Activated T-helper 1 cell treated with anti-CD3 and anti-CD28 coated beads, Interleukin-12 subunit alpha, Interleukin-12 subunit beta, Interleukin-2, Interleukin-4 antibody, amounts not matched to agents 30 ng/mL and 10 ng/mL and 1 ng/mL, durations not matched to agents 14 hours and 24 hours and 36 hours (primary cell): ENCODE data around the gene RLBP1. TPM values are rescaled to one million over a fixed set of nuclear protein-coding genes. Genes with fewer than 3 reads are reported as not detected.
A peak's percentile ranks its signal among the peaks of the same experiment; 100 is the strongest.

ENCODE experiments used
- DNase-seq: peaks from one replicate; pipeline ENCODE4 v3.0.0; 2021; ENCODE audit warnings: low spot score
- H3K27ac Mint-ChIP-seq: one replicate; pipeline ENCODE4 v1.8.0; 2021; ENCODE audit warnings: mild to moderate bottlenecking, mixed read lengths
- H3K27me3 Mint-ChIP-seq: one replicate; pipeline ENCODE4 v1.8.0; 2022; ENCODE audit warnings: mild to moderate bottlenecking, moderate library complexity, mixed read lengths; ENCODE audit not compliant: insufficient read depth
- H3K36me3 Mint-ChIP-seq: one replicate; pipeline ENCODE4 v1.8.0; 2021; ENCODE audit warnings: low read depth, mixed read lengths
- H3K4me1 Mint-ChIP-seq: one replicate; pipeline ENCODE4 v1.8.0; 2021; ENCODE audit warnings: low read depth, mixed read lengths
- H3K4me3 Mint-ChIP-seq: one replicate; pipeline ENCODE4 v1.8.0; 2021; ENCODE audit warnings: mild to moderate bottlenecking, moderate library complexity, mixed read lengths
- H3K9me3 Mint-ChIP-seq: one replicate; pipeline ENCODE4 v1.8.0; 2021; ENCODE audit warnings: mixed read lengths
- intact Hi-C: fragments of 100-400 bp; cut with micrococcal nuclease; formaldehyde crosslinking; loops from one replicate; pipeline ENCODE4 v1.15.1; 2024
- total RNA-seq: library from RNA; stranded (reverse); gene quantifications from 2 replicates; pipeline ENCODE4 v1.2.3, GENCODE V29; 2022

The RLBP1 gene
- total RNA-seq, 1 donor from 2014 or later, result not detected

DNA sequence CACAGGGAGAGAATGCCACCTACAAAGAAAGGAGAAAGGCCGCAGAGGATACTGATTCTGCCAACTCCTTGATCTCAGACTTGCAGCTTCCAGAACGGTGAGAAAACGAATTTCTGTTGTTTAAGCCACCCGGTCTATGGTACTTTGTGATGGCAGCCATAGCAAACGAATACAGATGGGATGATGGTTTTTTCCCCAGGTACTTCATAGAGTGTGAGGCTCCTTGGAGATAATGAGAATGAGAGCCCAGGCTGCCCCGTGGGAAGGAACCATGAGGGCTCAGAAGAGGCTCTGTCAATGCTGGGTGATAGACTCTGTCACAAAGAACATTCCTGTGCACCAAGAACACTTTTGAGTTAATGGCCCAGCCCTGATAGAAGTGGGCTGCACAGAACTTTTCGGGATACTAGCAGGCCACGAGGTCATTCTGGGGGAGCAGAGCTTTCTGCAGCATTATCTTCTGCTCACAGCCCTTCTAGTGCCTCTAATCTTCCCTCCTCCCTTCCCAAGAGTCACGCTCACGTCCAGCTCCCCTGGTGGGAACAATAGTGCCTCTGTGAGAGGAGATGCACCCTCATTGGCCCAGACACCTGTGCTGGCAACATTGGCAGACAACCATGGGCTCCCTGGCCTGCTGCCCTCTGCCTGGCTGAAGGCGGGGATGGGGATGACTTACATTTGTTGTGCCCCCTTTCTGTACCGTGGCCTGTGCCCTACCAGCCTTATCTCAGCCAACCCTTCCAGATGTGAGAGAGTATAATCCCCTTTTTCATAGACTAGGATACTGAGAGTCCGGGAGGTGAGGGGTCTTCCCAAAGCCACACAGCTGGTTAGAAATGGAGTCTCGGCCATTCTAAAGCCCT lies 5.2 kb upstream of the RLBP1 start:
- Mint-ChIP-seq H3K27me3 (peaks cover 15% of the 10 kb centered on the region), H3K4me1 (no peaks in the 10 kb centered on the region), H3K27ac (no peak overlapping the region), H3K36me3 (no peaks in the 10 kb centered on the region), H3K9me3 (no peaks in the 10 kb centered on the region), H3K4me3 (no peak overlapping the region)
- intact Hi-C loops, result no loop called here
- no peak for DNase-seq

DNA sequence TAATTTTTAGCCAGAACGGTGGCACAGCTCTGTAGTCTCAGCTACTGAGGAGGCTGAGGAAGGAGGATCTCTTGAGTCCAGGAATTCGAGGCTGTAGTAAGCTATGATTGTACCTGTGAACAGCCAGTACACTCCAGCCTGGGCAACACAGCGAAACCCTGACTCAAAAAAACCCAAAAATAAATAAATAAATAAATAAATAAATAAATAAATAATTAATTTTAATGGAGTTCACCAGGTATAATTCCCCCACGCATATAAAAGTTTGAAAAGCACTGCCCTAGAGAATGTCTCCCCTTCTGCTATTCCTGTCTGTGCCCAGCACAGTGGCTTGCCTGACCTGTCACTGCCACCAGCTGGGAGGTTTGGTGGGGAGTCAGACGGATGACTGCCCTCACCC lies 4.2 kb upstream of the RLBP1 start:
- H3K4me3 Mint-ChIP-seq, result no peak overlapping the region
- no peaks in the 10 kb centered on the region for H3K36me3 Mint-ChIP-seq
- H3K4me1 Mint-ChIP-seq, result no peaks in the 10 kb centered on the region
- peaks cover 12% of the 10 kb centered on the region for H3K27me3 Mint-ChIP-seq
- H3K27ac Mint-ChIP-seq, result no peak overlapping the region
- no peaks in the 10 kb centered on the region for H3K9me3 Mint-ChIP-seq
- DNase-seq, result no peak
- intact Hi-C loops, result no loop called here

DNA sequence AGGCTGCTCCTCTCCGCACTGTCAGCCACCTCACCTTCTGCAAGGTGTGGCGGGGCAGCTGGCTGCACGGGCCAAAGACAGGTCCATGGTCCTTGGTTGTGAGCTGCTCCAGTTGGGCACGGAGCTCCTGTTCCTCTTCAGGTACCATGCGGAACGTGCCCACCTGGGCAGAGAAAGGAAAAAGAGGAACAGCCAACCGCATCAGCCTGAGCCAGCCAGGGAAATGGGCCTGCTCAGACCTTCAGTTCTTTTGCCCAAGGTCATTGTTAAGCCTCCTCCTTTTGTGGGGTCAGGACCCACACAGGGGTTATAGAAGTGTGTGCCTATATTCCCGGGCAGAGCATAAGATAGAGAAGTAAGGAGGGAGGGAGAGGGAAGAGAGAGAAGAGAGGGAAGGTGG lies 2.8 kb downstream of the RLBP1 start:
- intact Hi-C loops, result no loop called here
- Mint-ChIP-seq H3K36me3 (no peaks in the 10 kb centered on the region), H3K4me3 (no peak overlapping the region), H3K4me1 (no peaks in the 10 kb centered on the region), H3K27me3 (peaks cover 12% of the 10 kb centered on the region), H3K9me3 (no peaks in the 10 kb centered on the region), H3K27ac (no peak overlapping the region)
- DNase-seq, result no peak

DNA sequence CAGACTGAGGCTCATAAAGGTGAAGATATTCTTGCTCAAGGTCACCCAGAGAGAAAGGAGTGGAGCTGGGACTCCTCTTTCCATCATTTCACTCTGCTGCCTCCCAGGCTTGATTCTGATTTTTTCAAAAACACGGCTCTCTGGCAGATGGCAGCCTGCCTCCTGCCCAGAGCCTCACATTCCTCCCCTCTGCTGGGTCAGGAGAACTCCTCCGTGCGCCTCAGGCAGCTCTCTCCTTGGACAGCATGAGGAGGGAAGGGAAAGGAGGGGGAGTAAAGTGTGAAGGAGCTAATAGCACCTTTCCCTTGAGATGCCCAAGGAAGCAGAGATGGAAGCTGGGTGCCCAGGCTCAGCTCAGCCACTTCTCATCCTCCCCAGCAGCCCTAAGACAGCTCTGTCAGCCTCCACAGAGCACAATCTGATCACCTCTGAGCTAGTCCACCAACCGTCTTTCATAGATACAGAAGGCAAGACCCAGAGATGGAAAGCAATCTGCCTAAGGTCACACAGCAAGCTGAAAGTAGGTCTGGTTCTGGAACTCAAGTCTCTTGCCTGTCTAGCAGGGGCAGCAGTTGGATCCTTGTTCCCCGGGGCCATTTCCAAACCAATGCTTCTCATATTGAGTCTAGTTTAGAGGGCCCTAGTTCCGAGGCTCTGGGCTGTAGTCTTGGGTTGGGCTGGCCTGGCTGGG lies 3.5 kb downstream of the RLBP1 start:
- H3K4me1 Mint-ChIP-seq, result no peaks in the 10 kb centered on the region
- DNase-seq, result no peak
- H3K27ac Mint-ChIP-seq, result no peak overlapping the region
- intact Hi-C loops, result no loop called here
- H3K9me3 Mint-ChIP-seq, result no peaks in the 10 kb centered on the region
- H3K4me3 Mint-ChIP-seq, result no peak overlapping the region
- peaks cover 12% of the 10 kb centered on the region for H3K27me3 Mint-ChIP-seq
- H3K36me3 Mint-ChIP-seq, result no peaks in the 10 kb centered on the region

DNA sequence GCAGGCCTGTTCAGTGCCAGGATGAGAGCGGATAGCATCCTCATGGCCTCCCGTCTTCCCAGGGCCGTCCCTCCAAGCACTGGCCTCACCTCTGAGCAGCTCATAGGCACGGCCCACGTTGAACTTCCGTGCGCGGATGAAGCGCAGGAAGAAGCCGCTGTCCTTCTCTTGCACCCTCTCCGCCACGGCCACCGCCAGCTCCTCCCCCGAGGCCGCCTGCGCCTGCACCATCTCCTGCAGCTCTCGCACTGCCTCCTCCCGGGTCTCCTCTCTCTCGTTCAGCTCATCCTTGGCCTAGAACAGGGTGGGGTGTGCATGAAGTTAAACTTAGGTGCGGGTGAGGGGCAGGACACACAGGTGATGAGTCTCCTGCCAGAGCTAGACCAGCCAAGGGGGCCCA lies 4.3 kb downstream of the RLBP1 start:
- Mint-ChIP-seq H3K4me3 (no peak overlapping the region), H3K36me3 (no peaks in the 10 kb centered on the region), H3K27ac (no peak overlapping the region), H3K27me3 (peaks cover 8% of the 10 kb centered on the region), H3K9me3 (no peaks in the 10 kb centered on the region), H3K4me1 (no peaks in the 10 kb centered on the region)
- DNase-seq, result no peak
- intact Hi-C loops, result no loop called here

DNA sequence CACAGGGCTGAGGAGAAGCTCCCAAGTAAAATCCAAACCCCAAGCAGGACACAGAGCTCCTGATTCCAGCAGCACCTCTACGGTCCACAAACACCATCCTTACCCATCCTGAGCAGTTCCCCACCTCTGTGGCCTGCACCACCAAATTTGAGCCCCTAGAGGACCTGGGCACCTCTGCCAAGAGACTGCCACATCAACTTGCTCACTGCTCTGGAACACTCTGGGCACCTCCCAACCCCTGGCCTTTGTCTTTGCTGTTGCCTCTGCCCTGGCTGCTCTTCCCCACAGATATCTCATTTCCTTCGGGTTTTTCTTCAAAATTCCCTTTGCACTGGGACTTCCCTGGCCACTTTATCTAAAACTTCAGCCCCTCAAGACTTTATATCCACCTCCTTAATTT lies 5.8 kb downstream of the RLBP1 start:
- intact Hi-C loops, result no loop called here
- Mint-ChIP-seq H3K4me1 (no peaks in the 10 kb centered on the region), H3K4me3 (no peak overlapping the region), H3K27me3 (peaks cover 10% of the 10 kb centered on the region), H3K9me3 (no peaks in the 10 kb centered on the region), H3K27ac (no peak overlapping the region), H3K36me3 (no peaks in the 10 kb centered on the region)
- DNase-seq, result no peak

DNA sequence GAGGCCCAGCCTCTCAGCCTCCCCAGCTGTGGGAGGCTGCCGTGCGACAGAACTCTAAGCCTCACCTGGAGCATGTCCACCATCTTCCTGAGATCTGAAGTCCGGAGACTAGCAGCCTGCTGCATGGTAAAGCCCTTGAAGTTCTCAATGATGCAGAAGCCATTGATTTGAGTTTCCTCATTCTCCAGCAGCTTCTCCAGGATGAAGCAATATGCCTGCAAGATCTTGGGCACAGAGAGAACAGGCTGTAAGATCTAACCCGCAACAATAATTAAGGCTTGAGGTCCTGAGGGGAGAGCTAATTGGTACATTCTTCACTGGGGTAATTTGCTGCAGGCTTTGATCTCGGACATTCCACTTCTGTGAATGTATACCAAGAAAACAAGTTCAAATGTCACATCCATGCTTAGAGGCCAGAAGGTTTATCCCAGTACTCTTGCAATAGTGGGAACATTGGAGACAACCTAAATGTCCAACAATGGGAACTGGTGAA lies 9.7 kb downstream of the RLBP1 start:
- H3K27ac Mint-ChIP-seq, result no peak overlapping the region
- peaks cover 5% of the 10 kb centered on the region for H3K27me3 Mint-ChIP-seq
- DNase-seq, result no peak
- H3K9me3 Mint-ChIP-seq, result no peaks in the 10 kb centered on the region
- intact Hi-C loops, result no loop called here
- H3K4me1 Mint-ChIP-seq, result peaks cover 10% of the 10 kb centered on the region
- H3K36me3 Mint-ChIP-seq, result no peaks in the 10 kb centered on the region
- no peak overlapping the region for H3K4me3 Mint-ChIP-seq

DNA sequence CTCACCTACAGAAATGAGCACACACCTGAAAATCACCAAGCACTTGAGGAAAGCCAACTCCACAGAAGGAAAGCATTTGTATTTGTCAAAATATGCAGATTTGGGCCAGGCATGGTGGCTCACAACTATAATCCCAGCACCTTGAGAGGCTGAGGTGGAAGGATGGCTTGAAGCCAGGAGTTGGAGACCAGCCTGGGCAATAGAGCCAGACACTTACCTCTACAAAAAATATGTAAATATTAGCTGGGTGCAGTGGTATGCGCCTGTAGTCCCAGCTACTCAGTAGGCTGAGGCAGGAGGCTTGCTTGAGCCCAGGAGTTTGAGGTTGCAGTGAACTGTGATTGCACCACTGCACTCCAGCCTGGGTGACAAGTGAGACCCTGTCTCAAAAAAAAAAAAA lies 12.3 kb downstream of the RLBP1 start:
- Mint-ChIP-seq H3K27me3 (peaks cover 4% of the 10 kb centered on the region), H3K4me3 (no peak overlapping the region), H3K27ac (peak overlapping the region; percentile 38), H3K36me3 (no peaks in the 10 kb centered on the region), H3K4me1 (peaks cover 24% of the 10 kb centered on the region), H3K9me3 (no peaks in the 10 kb centered on the region)
- DNase-seq, result no peak
- intact Hi-C loops, result loop anchor here (5.0 kb wide), 2 partner anchors 68 to 108 kb away; no protein-coding TSS in a partner anchor

DNA sequence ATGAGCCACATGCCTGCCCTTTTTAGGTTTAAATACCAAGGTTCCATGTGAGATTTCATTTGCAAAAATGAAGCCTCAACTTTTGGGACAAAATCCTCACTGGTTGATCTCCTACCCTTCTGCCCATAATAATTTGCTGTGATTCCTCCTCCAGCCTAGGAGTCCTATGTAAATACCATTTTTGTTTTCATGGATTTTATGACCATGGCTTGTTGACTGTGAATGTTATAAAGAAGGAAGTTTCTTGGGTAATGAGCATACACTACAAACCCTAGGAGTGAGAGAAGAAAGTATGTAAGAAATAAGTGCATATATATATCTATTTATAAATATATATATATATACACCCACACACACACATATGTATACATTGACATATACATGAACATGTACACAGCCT lies 13.1 kb downstream of the RLBP1 start:
- intact Hi-C loops, result loop anchor here (5.0 kb wide), 2 partner anchors 69 to 109 kb away; no protein-coding TSS in a partner anchor
- Mint-ChIP-seq H3K4me1 (peaks cover 32% of the 10 kb centered on the region), H3K27ac (no peak overlapping the region), H3K9me3 (no peaks in the 10 kb centered on the region), H3K27me3 (peaks cover 4% of the 10 kb centered on the region), H3K4me3 (no peak overlapping the region), H3K36me3 (peaks cover 6% of the 10 kb centered on the region)
- no peak for DNase-seq

DNA sequence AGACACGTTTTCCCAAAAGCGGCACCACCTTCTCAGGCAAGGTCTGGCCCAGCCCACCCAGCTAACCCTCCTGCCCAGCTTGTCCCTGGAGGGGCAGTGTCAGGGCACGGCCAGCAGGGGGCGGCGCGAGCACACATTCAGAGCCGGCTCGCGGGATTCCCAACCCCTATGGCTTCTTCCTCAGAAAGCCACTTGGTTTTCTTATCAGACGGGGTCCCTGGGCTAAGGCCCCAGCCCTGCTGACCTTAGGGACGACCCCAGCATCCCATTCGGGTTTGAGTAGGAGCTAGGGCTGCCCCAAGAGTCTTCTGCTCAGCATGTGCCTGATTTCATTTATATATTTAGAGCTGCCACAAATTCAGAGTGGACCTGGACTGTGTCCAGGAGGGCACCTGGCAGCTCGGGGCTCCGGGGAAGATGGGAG lies 14.5 kb downstream of the RLBP1 start:
- intact Hi-C loops, result loop anchor here (1.0 to 5.0 kb wide), 6 partner anchors 36 to 223 kb away; partner anchors contain the start of gene FANCI
- peaks cover 4% of the 10 kb centered on the region for H3K27me3 Mint-ChIP-seq
- no peak overlapping the region for H3K27ac Mint-ChIP-seq
- peaks cover 39% of the 10 kb centered on the region for H3K4me1 Mint-ChIP-seq
- DNase-seq, result peak; percentile 61
- H3K9me3 Mint-ChIP-seq, result no peaks in the 10 kb centered on the region
- no peak overlapping the region for H3K4me3 Mint-ChIP-seq
- peaks cover 9% of the 10 kb centered on the region for H3K36me3 Mint-ChIP-seq

DNA sequence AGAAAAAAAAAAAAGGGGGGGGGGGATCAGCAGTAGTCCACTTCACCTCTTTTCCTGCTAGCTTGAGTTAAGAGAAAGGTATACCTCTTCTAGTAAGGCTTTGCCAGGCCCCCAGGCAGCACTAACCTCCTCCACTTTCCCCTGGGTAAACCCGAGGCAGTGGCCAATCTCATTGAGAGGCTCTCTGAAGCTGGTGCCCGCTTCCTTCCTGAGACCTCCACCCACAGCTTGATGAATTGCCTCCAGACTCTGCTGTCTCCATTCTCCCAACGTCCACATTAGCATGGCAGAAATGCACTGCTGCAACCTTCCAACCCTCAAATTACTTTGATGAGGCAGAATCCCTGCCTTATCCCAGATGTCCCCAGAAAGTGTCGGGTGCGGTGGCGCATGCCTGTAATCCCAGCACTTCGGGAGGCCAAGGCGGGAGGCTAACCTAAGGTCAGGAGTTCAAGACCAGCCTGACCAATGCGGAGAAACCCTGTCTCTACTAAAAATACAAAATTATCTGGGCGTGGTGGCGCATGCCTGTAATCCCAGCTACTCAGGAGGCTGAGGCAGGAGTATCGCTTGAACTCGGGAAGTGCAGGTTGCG lies 15.3 kb downstream of the RLBP1 start:
- peaks cover 4% of the 10 kb centered on the region for H3K27me3 Mint-ChIP-seq
- H3K27ac Mint-ChIP-seq, result no peak overlapping the region
- peaks cover 14% of the 10 kb centered on the region for H3K36me3 Mint-ChIP-seq

DNA sequence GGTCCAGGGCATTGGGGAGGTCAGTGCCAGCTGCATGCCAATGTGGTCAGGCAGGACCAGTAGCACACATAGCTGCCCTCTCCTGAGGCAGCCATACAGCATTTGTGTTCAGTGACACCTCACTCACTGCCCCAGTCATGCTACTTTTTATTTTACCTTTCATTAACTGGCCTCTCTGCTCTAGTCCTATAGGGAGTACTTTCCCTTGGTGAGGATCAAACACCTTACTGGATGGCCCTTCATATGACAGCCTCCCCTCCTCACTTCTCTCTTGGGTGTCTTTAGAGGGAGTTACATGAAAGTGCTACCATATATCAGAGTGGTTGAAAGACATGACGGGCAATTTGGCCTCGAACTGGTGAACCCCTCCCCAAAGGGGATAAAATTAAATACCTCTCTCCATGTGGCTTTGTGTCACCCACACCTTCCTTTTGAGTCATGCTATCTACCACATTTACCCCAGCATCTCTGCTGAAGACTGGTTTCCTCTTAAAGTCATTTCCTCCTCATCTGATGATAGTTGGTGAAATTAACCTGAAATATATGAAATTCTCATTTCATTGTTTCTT lies 17.6 kb downstream of the RLBP1 start:
- Mint-ChIP-seq H3K4me3 (peak overlapping the region; percentile 67), H3K27me3 (peaks cover 1% of the 10 kb centered on the region), H3K9me3 (no peaks in the 10 kb centered on the region), H3K36me3 (peaks cover 15% of the 10 kb centered on the region), H3K4me1 (peaks cover 46% of the 10 kb centered on the region), H3K27ac (peak overlapping the region; percentile 62)
- intact Hi-C loops, result loop anchor here (1.0 kb wide), 2 partner anchors 23 to 36 kb away; no protein-coding TSS in a partner anchor
- peak; percentile 40 for DNase-seq

More for the DNA sequence above, 15.3 kb downstream of the RLBP1 start:
- intact Hi-C loops, result loop anchor here (5.0 kb wide), 2 partner anchors 71 to 111 kb away; no protein-coding TSS in a partner anchor
- peaks cover 44% of the 10 kb centered on the region for H3K4me1 Mint-ChIP-seq
- H3K9me3 Mint-ChIP-seq, result no peaks in the 10 kb centered on the region
- H3K4me3 Mint-ChIP-seq, result no peak overlapping the region
- DNase-seq, result no peak
